Measurements from ENCODE around the gene IRF1. TPM values are rescaled to one million over a fixed set of nuclear protein-coding genes. Genes with fewer than 3 reads are reported as not detected.

The IRF1 gene
- total RNA-seq, 5 donors from 2014 or later (not counting 1 experiment from before 2014, with no cell fraction given): 167 to 859 (median 252) TPM

DNA sequence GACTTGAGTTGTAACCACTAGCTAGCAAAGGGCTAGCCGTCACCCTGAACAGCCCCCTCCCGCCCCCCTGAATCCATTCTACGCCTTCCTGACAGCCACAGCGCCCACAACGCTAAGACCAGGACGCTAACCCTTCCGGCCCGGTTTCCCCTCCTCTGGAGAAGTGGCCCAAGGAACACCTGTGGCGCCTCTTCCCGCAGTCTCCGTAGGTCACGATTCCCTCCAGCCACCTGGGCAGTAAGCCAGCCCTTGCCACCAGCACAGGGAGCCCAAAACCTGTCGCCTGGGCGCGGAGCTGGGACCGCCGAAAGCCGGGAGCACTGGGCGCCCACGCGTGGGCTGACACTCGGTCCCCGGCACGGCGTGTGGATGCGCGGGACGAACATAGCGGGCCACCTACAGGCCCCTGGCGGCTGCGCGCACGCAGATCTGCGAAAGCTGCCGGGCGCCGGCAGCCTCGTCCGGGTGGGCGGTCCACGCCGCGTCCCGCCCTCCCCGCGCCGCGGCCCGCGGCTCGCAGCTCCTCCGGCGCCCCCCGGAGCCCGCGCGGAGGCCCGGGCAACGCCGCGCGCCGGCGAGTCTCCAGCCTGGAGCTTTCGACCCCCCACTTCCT, 596 bp downstream of the IRF1 start:
- Histone ChIP-seq H3K4me1 (ENCODE audit: control insufficient read depth in 1 of 2, extremely low read depth in 1 of 2, insufficient read depth in 2 of 2, low read length in 2 of 2) (peaks cover 56 to 67% of the 10 kb centered on the region in 2 experiments), H3K9me3 (no peaks in the 10 kb centered on the region), H3K36me3 (ENCODE audit: control insufficient read depth in 2 of 2, extremely low read depth in 1 of 2, insufficient read depth in 1 of 2, low read length in 1 of 2) (peaks cover 5 to 46% of the 10 kb centered on the region in 2 donors), H3K4me3 (ENCODE audit: control insufficient read depth in 1 of 2, extremely low read depth in 1 of 2, low read length in 1 of 2) (peak overlapping the region; percentile 78 to 90), H3K27ac (ENCODE audit: low read length) (peak overlapping the region; percentile 94), H3K27me3 (replicated peaks in 1 of 2; ENCODE audit: control insufficient read depth in 2 of 2, extremely low read depth in 1 of 2, insufficient read depth in 2 of 2, low read length in 1 of 2) (no peaks in the 10 kb centered on the region)
- Mint-ChIP-seq H3K9me3 (no peaks in the 10 kb centered on the region), H3K4me1 (peaks cover 69 to 87% (median 76%) of the 10 kb centered on the region in 3 donors), H3K27me3 (no peaks in the 10 kb centered on the region), H3K36me3 (peaks cover 47% of the 10 kb centered on the region), H3K27ac (peak overlapping the region; percentile 96 to 97), H3K4me3 (peak overlapping the region; percentile 95 to 96 (median 96))
- ATAC-seq (replicated peaks in 1 of 4) (peak; percentile 25 to 66 (median 58)), DNase-seq (peak in 18 of 35 experiments; percentile 45 to 75 (median 57))
- ChIA-PET CTCF (interaction anchor here (0.6 to 2.8 kb wide), 18 partner anchors 8 to 117 kb away, joined by 3 to 10 read pairs (median 4); no protein-coding TSS in a partner anchor), POLR2A (interaction anchor here (0.5 to 7.9 kb wide), 34 partner anchors 10 to 1627 kb away, joined by 3 to 133 read pairs (median 6); no protein-coding TSS in a partner anchor)
- WGBS (ENCODE audit: insufficient coverage): under 1% methylated on average over 65 of the region's 65 CpGs

DNA sequence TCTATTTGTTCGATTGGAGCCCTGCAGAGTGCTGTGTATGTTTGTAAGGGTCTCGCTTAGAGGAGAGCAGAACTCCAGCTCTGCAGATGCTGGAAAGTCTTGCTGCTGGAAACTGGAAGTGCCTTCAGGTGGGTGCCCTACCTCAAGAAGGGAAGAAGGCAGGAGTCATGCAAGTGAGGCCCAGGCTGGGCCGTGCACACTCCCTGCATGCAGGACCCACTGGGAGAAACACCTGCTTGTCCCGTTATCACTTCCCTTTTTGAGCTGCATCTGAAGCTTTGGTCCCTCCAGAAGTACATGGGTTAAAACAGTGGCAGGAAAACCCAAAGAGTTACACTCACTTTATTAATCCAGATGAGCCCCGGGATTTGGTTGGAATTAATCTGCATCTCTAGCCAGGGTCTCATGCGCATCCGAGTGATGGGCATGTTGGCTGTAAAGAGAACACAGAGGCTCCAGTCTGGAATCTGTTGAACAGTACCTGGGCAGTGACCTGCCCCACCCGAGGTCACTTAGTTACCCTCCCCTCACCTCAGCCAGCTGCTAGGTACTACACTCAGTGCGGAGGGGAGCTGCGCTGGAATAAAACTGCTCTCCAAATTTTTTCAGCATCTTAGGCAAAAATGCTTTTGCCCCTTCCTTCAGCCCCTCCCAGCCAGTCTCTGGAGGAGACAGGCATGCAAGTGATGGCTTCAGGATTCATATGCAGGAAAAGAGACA, 1.4 kb downstream of the IRF1 start:
- WGBS (ENCODE audit: insufficient coverage): 2% methylated on average over 7 of the region's 10 CpGs
- ChIA-PET POLR2A (interaction anchor here (0.6 to 7.9 kb wide), 20 partner anchors 9 to 79 kb away, joined by 3 to 133 read pairs (median 8); no protein-coding TSS in a partner anchor), CTCF (interaction anchor here (0.6 to 1.2 kb wide), 5 partner anchors 9 to 102 kb away, joined by 3 to 4 read pairs (median 3); no protein-coding TSS in a partner anchor)
- DNase-seq (peak in 5 of 35 experiments; percentile 1 to 35 (median 13)), ATAC-seq (replicated peaks in 1 of 4) (no peak)
- H3K9me3 ChIP-seq: no peaks in the 10 kb centered on the region
- Mint-ChIP-seq H3K36me3 (peaks cover 55% of the 10 kb centered on the region), H3K9me3 (no peaks in the 10 kb centered on the region), H3K4me3 (peak overlapping the region; percentile 95 to 96 (median 96)), H3K27me3 (no peaks in the 10 kb centered on the region), H3K4me1 (peaks cover 69 to 87% (median 75%) of the 10 kb centered on the region in 3 donors), H3K27ac (peak overlapping the region; percentile 96 to 97)
- peak overlapping the region; percentile 78 to 90 for H3K4me3 ChIP-seq (ENCODE audit: control insufficient read depth in 1 of 2, extremely low read depth in 1 of 2, low read length in 1 of 2)
- peak overlapping the region; percentile 89 for H3K27ac ChIP-seq (ENCODE audit: low read length)
- H3K4me1 ChIP-seq (ENCODE audit: control insufficient read depth in 1 of 2, extremely low read depth in 1 of 2, insufficient read depth in 2 of 2, low read length in 2 of 2): peaks cover 48 to 67% of the 10 kb centered on the region in 2 experiments
- no peaks in the 10 kb centered on the region for H3K27me3 ChIP-seq (replicated peaks in 1 of 2; ENCODE audit: control insufficient read depth in 2 of 2, extremely low read depth in 1 of 2, insufficient read depth in 2 of 2, low read length in 1 of 2)
- H3K36me3 ChIP-seq (ENCODE audit: control insufficient read depth in 2 of 2, extremely low read depth in 1 of 2, insufficient read depth in 1 of 2, low read length in 1 of 2): peaks cover 9 to 53% of the 10 kb centered on the region in 2 donors

DNA sequence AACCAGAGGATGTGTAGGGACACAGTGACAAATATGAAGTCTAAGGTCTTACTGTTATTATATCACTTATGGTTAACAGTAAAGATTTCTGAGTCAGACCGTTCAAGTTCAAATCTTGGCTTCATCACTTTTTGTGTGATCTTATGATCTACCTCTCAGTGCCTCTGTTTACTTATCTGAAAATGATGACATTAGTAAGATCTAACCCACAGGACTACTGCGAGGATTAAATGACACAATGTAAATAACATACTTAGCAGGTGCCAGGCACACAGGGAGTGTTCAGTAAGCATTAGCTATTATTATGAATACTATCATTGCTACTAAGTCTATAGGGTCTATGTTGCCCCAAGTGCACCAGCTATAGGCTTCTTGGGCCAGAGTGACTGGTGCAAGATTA, 2.0 kb downstream of the IRF1 start:
- Histone ChIP-seq H3K27me3 (replicated peaks in 1 of 2; ENCODE audit: control insufficient read depth in 2 of 2, extremely low read depth in 1 of 2, insufficient read depth in 2 of 2, low read length in 1 of 2) (no peaks in the 10 kb centered on the region), H3K36me3 (ENCODE audit: control insufficient read depth in 2 of 2, extremely low read depth in 1 of 2, insufficient read depth in 1 of 2, low read length in 1 of 2) (peaks cover 13 to 59% of the 10 kb centered on the region in 2 donors), H3K4me3 (ENCODE audit: control insufficient read depth in 1 of 2, extremely low read depth in 1 of 2, low read length in 1 of 2) (peak overlapping the region; percentile 78 to 90), H3K9me3 (no peaks in the 10 kb centered on the region), H3K4me1 (ENCODE audit: control insufficient read depth in 1 of 2, extremely low read depth in 1 of 2, insufficient read depth in 2 of 2, low read length in 2 of 2) (peaks cover 47 to 68% of the 10 kb centered on the region in 2 experiments), H3K27ac (ENCODE audit: low read length) (peak overlapping the region; percentile 89)
- Mint-ChIP-seq H3K4me3 (peak overlapping the region; percentile 95 to 96 (median 96)), H3K4me1 (peaks cover 68 to 87% (median 75%) of the 10 kb centered on the region in 3 donors), H3K9me3 (no peaks in the 10 kb centered on the region), H3K36me3 (peaks cover 61% of the 10 kb centered on the region), H3K27me3 (no peaks in the 10 kb centered on the region), H3K27ac (peak overlapping the region; percentile 96 to 97)
- DNase-seq (no peak), ATAC-seq (replicated peaks in 1 of 4) (no peak)
- ChIA-PET CTCF (interaction anchor here (0.6 to 1.7 kb wide), 8 partner anchors 8 to 101 kb away, joined by 3 to 4 read pairs (median 3); no protein-coding TSS in a partner anchor), POLR2A (interaction anchor here (0.5 to 7.9 kb wide), 17 partner anchors 7 to 1597 kb away, joined by 3 to 133 read pairs (median 6); no protein-coding TSS in a partner anchor)
- WGBS (ENCODE audit: insufficient coverage): no CpG with 5 or more reads among the region's 2 CpGs

DNA sequence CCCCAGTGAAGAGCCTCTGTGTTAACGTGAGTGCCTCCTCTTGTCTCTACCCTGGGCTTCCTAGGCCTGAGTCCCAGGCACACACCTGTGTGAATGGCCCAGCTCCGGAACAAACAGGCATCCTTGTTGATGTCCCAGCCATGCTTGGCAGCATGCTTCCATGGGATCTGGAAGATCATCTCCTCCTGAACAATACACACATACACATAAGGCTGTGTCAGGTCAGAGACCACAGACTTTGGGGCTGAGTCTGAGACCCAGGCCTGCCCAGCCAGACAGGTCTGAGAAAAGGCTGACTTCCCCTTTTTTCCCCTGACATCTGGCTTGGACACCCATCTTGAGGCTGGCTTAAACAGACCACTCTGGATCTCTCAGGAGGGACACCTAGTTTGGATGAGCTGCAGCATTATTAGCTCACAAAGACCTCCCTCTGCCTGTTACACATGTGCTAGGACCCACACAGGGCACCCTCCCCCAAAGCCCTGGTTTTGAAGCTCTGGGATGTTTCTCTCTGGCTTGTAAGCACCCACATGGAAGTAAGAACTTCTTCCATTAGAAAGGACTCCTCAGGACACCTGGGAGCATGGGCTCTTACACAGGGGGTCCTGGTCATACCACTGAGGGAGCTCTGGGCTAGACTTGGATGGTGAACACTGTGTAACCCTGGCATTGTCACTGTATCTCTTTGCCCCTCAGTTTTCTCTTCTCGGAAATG, 2.6 kb downstream of the IRF1 start:
- Mint-ChIP-seq H3K27ac (peak overlapping the region; percentile 96 to 97), H3K36me3 (peaks cover 65% of the 10 kb centered on the region), H3K4me1 (peaks cover 68 to 81% (median 73%) of the 10 kb centered on the region in 3 donors), H3K27me3 (no peaks in the 10 kb centered on the region), H3K4me3 (peak overlapping the region; percentile 95 to 96 (median 96)), H3K9me3 (no peaks in the 10 kb centered on the region)
- CTCF ChIA-PET: interaction anchor here (0.6 to 1.7 kb wide), 7 partner anchors 8 to 118 kb away, joined by 3 to 4 read pairs (median 3); partner anchors contain the start of gene SLC22A5 (in 1 of the 2)
- peak overlapping the region; percentile 78 to 90 for H3K4me3 ChIP-seq (ENCODE audit: control insufficient read depth in 1 of 2, extremely low read depth in 1 of 2, low read length in 1 of 2)
- H3K36me3 ChIP-seq (ENCODE audit: control insufficient read depth in 2 of 2, extremely low read depth in 1 of 2, insufficient read depth in 1 of 2, low read length in 1 of 2): peaks cover 13 to 65% of the 10 kb centered on the region in 2 donors
- POLR2A ChIA-PET: interaction anchor here (0.5 to 7.9 kb wide), 24 partner anchors 8 to 1598 kb away, joined by 3 to 133 read pairs (median 4); no protein-coding TSS in a partner anchor
- 17% methylated on average over 2 of the region's 3 CpGs for WGBS (ENCODE audit: insufficient coverage)
- H3K4me1 ChIP-seq (ENCODE audit: control insufficient read depth in 1 of 2, extremely low read depth in 1 of 2, insufficient read depth in 2 of 2, low read length in 2 of 2): peaks cover 45 to 70% of the 10 kb centered on the region in 2 experiments
- DNase-seq: peak in 8 of 35 experiments; percentile 2 to 33 (median 16)
- H3K9me3 ChIP-seq: no peaks in the 10 kb centered on the region
- H3K27me3 ChIP-seq (replicated peaks in 1 of 2; ENCODE audit: control insufficient read depth in 2 of 2, extremely low read depth in 1 of 2, insufficient read depth in 2 of 2, low read length in 1 of 2): no peaks in the 10 kb centered on the region
- ATAC-seq (replicated peaks in 1 of 4): no peak
- H3K27ac ChIP-seq (ENCODE audit: low read length): peak overlapping the region; percentile 89

DNA sequence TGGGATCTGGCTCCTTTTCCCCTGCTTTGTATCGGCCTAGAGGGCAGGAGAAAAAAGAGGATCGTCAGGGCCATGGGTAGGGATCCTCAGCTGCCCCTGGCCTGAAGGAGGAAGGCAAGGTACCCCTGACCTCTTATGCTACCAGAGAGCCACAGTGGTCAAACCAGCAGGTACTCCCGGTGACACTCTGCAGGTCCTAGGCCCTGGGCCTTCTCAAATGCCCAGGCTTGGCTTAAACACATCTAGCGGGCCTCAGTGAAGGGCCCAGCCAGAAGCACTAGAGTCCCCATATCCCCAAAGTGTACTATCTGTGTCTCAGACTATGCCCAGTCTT, 3.5 kb downstream of the IRF1 start:
- no peaks in the 10 kb centered on the region for H3K9me3 ChIP-seq
- peak overlapping the region; percentile 89 for H3K27ac ChIP-seq (ENCODE audit: low read length)
- DNase-seq (peak in 3 of 35 experiments; percentile 0 to 18 (median 3)), ATAC-seq (replicated peaks in 1 of 4) (no peak)
- Mint-ChIP-seq H3K27ac (peak overlapping the region; percentile 96 to 97), H3K27me3 (no peaks in the 10 kb centered on the region), H3K4me3 (peak overlapping the region; percentile 95 to 96 (median 96)), H3K9me3 (no peaks in the 10 kb centered on the region), H3K36me3 (peaks cover 69% of the 10 kb centered on the region), H3K4me1 (peaks cover 64 to 72% (median 72%) of the 10 kb centered on the region in 3 donors)
- H3K4me3 ChIP-seq (ENCODE audit: control insufficient read depth in 1 of 2, extremely low read depth in 1 of 2, low read length in 1 of 2): peak overlapping the region in 1 of 2 donors; percentile 78
- H3K36me3 ChIP-seq (ENCODE audit: control insufficient read depth in 2 of 2, extremely low read depth in 1 of 2, insufficient read depth in 1 of 2, low read length in 1 of 2): peaks cover 13 to 70% of the 10 kb centered on the region in 2 donors
- peaks cover 41 to 71% of the 10 kb centered on the region in 2 experiments for H3K4me1 ChIP-seq (ENCODE audit: control insufficient read depth in 1 of 2, extremely low read depth in 1 of 2, insufficient read depth in 2 of 2, low read length in 2 of 2)
- ChIA-PET CTCF (interaction anchor here in 1 of 2 donors (1.4 to 1.7 kb wide), 2 partner anchors 9 kb away, joined by 3 to 4 read pairs; no protein-coding TSS in a partner anchor), POLR2A (interaction anchor here (0.6 to 7.9 kb wide), 12 partner anchors 7 to 82 kb away, joined by 3 to 133 read pairs (median 7); no protein-coding TSS in a partner anchor)
- H3K27me3 ChIP-seq (replicated peaks in 1 of 2; ENCODE audit: control insufficient read depth in 2 of 2, extremely low read depth in 1 of 2, insufficient read depth in 2 of 2, low read length in 1 of 2): no peaks in the 10 kb centered on the region
- WGBS (ENCODE audit: insufficient coverage): 70% methylated on average over 2 of the region's 4 CpGs

Data from T-cell (primary cell).